ENCODE results near the gene HSD17B7. TPM values are rescaled to one million over a fixed set of nuclear protein-coding genes. Genes with fewer than 3 reads are reported as not detected.
A peak's percentile ranks its signal among the peaks of the same experiment; 100 is the strongest.

The HSD17B7 gene
- total RNA-seq, 1 experiment from 2014 or later, result 32.0 TPM

DNA sequence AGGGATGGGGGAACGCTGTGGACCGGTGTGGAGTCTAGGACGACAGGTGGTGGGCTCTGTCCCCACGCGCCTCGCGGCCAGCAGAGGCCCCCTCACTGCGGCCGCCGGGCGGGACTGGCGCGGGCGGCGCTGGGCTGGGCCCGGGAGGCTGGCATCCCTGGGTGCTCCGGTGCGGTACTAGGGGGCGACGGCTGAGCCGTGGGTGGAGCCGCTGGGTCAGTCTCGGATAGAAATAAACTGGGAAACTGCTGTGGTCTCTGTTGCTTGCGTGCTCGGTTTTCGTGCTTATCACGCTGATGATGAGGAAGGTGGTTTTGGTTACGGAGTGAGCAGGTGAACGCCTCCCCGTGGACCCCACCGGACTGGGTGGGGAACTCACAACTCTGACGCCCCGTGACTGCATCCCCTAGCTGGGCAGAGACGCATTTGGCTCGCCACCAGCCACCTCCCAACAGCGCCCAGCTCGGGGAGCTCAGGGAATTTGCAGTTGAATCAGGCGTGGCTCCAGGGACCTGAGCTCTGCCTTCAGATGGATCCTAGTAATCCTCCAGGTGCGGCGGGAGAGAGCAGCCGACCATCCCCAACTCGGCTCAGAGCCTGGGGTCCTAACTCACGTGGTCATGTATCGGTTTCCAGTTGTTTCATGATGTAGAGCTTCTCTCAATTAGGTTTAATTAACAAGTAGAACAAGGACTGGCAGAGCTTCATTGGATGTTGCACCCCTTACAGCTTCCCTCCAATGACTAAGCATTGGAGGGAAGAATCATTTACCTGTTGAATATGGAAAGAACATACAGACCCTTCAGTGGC, 32.1 kb downstream of the HSD17B7 start:
- Histone ChIP-seq H3K36me3 (ENCODE audit: low read depth) (no peaks in the 10 kb centered on the region), H3F3A (ENCODE audit: insufficient read depth, low read depth) (no peaks in the 10 kb centered on the region), H3K9me3 (ENCODE audit: insufficient read depth, low read depth) (no peaks in the 10 kb centered on the region), H3K79me2 (ENCODE audit: low read depth) (no peaks in the 10 kb centered on the region), H3K4me2 (peak overlapping the region; percentile 85), H3K4me1 (replicated peaks; ENCODE audit: insufficient read depth) (peaks cover 16% of the 10 kb centered on the region), H3K4me3 (peak overlapping the region; percentile 60), H3K9me2 (ENCODE audit: insufficient read depth) (no peaks in the 10 kb centered on the region; the same call in 1 of the 2 replicates), H3K27me3 (ENCODE audit: insufficient read depth, low read depth) (no peaks in the 10 kb centered on the region), H3K27ac (no peak overlapping the region), H4K20me1 (ENCODE audit: insufficient read depth) (no peaks in the 10 kb centered on the region), H2AFZ (peak overlapping the region; percentile 90)
- CTCF ChIA-PET, result no interaction called here
- POLR2A ChIA-PET (ENCODE audit: unreplicated experiment), result interaction anchor here (0.6 kb wide), 1 partner anchor 63 kb away, joined by 6 read pairs; no protein-coding TSS in a partner anchor
- TF ChIP-seq EZH2 (IDR thresholded peaks at IDR 0.05; ENCODE audit: low read depth), result no peak
- TF ChIP-seq, protein P1, sequence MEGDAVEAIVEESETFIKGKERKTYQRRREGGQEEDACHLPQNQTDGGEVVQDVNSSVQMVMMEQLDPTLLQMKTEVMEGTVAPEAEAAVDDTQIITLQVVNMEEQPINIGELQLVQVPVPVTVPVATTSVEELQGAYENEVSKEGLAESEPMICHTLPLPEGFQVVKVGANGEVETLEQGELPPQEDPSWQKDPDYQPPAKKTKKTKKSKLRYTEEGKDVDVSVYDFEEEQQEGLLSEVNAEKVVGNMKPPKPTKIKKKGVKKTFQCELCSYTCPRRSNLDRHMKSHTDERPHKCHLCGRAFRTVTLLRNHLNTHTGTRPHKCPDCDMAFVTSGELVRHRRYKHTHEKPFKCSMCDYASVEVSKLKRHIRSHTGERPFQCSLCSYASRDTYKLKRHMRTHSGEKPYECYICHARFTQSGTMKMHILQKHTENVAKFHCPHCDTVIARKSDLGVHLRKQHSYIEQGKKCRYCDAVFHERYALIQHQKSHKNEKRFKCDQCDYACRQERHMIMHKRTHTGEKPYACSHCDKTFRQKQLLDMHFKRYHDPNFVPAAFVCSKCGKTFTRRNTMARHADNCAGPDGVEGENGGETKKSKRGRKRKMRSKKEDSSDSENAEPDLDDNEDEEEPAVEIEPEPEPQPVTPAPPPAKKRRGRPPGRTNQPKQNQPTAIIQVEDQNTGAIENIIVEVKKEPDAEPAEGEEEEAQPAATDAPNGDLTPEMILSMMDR (conservative IDR thresholded peaks at IDR 0.05), result no peak
- intact Hi-C loops (cut with micrococcal nuclease; ENCODE audit: unreplicated experiment), result no loop called here
- no TSS peak for BruUV-seq (replicated peaks)
- peak in 1 of 2 experiments; percentile 25 for DNase-seq

DNA sequence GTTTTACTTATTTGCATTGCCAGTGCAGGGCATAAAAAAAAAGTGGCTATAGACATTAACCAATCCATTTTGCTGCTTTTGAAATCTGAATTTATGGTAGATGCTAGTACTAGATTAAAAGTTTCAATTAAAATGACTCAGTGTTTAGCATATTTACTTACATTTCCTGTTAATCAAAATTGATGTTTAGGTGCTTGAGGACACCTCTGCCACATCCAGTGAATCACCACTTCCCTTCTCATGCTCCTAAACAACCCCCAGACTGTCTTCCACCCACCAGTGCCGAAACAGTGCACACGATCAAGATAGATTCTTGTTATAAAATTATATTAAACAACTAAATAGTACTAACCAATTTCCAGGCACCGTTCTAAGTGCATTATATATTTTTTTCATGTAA, 32.7 kb downstream of the HSD17B7 start:
- Histone ChIP-seq H3K4me1 (replicated peaks; ENCODE audit: insufficient read depth) (peaks cover 16% of the 10 kb centered on the region), H3K4me2 (peak overlapping the region; percentile 85), H3K27me3 (ENCODE audit: insufficient read depth, low read depth) (no peaks in the 10 kb centered on the region), H3F3A (ENCODE audit: insufficient read depth, low read depth) (no peaks in the 10 kb centered on the region), H3K79me2 (ENCODE audit: low read depth) (no peaks in the 10 kb centered on the region), H3K9me2 (ENCODE audit: insufficient read depth) (no peaks in the 10 kb centered on the region), H2AFZ (no peak overlapping the region), H3K36me3 (ENCODE audit: low read depth) (no peaks in the 10 kb centered on the region), H3K4me3 (no peak overlapping the region), H3K9me3 (ENCODE audit: insufficient read depth, low read depth) (no peaks in the 10 kb centered on the region), H3K27ac (no peak overlapping the region), H4K20me1 (ENCODE audit: insufficient read depth) (no peaks in the 10 kb centered on the region)
- CTCF ChIA-PET, result no interaction called here
- intact Hi-C loops (cut with micrococcal nuclease; ENCODE audit: unreplicated experiment), result no loop called here
- no peak for DNase-seq
- no TSS peak for BruUV-seq (replicated peaks)
- POLR2A ChIA-PET (ENCODE audit: unreplicated experiment), result interaction anchor here (0.7 kb wide), 1 partner anchor 651 kb away, joined by 3 read pairs; no protein-coding TSS in a partner anchor
- no peak for TF ChIP-seq EZH2 (IDR thresholded peaks at IDR 0.05; ENCODE audit: low read depth)
- TF ChIP-seq, protein P1 (conservative IDR thresholded peaks at IDR 0.05), result no peak

DNA sequence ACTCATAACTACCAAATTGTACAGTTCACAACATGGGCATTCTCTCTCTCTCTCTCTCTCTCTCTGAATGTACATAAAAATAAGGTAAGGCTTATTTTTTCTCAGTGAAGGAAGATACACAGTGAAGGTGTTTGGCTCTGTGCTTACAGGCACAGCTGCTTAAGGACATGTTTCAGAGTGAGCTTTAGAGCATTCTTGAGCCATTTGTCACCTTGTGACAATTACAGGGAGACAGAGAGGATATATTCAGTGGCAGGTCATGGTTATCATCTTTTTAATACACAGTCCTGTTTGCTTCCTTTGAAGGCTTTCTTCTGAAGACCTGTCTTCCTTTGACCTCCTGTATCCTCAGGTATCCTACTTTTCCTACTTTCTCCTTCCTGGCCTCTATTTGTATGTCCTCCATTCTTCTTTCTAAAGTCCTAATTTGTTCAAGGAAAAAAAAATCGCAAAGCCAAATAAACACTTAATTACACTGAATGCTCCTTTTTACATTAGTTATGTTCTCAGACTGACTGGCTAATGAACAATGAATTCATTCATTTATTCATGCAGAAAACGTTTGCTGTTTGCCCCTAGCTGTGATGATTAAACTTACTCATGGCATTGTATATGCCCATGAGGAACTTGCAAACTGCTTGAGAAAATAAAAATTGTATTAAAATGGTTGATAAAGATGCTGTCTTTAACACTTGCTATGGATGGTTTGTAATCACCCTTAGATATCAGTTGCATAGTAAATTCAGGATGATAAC, 33.4 kb downstream of the HSD17B7 start:
- ChIA-PET POLR2A (ENCODE audit: unreplicated experiment) (interaction anchor here (0.7 kb wide), 1 partner anchor 652 kb away, joined by 3 read pairs; no protein-coding TSS in a partner anchor), CTCF (no interaction called here)
- BruUV-seq (replicated peaks), result no TSS peak
- Histone ChIP-seq H4K20me1 (ENCODE audit: insufficient read depth) (no peaks in the 10 kb centered on the region), H3K79me2 (ENCODE audit: low read depth) (no peaks in the 10 kb centered on the region), H3K36me3 (ENCODE audit: low read depth) (no peaks in the 10 kb centered on the region), H3K4me2 (0 out of 2 replicates have a peak overlapping the region, but pooled peaks have one; percentile 4), H2AFZ (no peak overlapping the region), H3K4me3 (no peak overlapping the region), H3F3A (ENCODE audit: insufficient read depth, low read depth) (no peaks in the 10 kb centered on the region), H3K27ac (no peak overlapping the region), H3K9me3 (ENCODE audit: insufficient read depth, low read depth) (no peaks in the 10 kb centered on the region), H3K4me1 (replicated peaks; ENCODE audit: insufficient read depth) (peaks cover 16% of the 10 kb centered on the region), H3K9me2 (ENCODE audit: insufficient read depth) (no peaks in the 10 kb centered on the region), H3K27me3 (ENCODE audit: insufficient read depth, low read depth) (no peaks in the 10 kb centered on the region)
- intact Hi-C loops (cut with micrococcal nuclease; ENCODE audit: unreplicated experiment), result no loop called here
- TF ChIP-seq, protein P1 (conservative IDR thresholded peaks at IDR 0.05), result no peak
- no peak for TF ChIP-seq EZH2 (IDR thresholded peaks at IDR 0.05; ENCODE audit: low read depth)
- DNase-seq, result no peak

Data from PC-9 (cell line).